ENCODE results near the gene PRELID3B. TPM values are rescaled to one million over a fixed set of nuclear protein-coding genes. Genes with fewer than 3 reads are reported as not detected.
"Not testable (repeated sequence)": the region's sequence is repeated elsewhere in the genome, so short reads cannot be mapped to it uniquely, and the experiment has no call there.

PRELID3B gene
- total RNA-seq, 1 donor from 2014 or later, result 52.8 TPM

- no peak for DNase-seq (ENCODE audit: low spot score, unreplicated experiment)
- Mint-ChIP-seq H3K27ac (no peak overlapping the region), H3K9me3 (ENCODE audit: low read depth) (no peaks in the 10 kb centered on the region), H3K27me3 (peaks cover 7% of the 10 kb centered on the region), H3K36me3 (ENCODE audit: insufficient read depth) (peaks cover 3% of the 10 kb centered on the region), H3K4me3 (ENCODE audit: low read depth) (no peak overlapping the region), H3K4me1 (ENCODE audit: low read depth) (peaks cover 15% of the 10 kb centered on the region)
- no peak for TF ChIP-seq CTCF (IDR thresholded peaks at IDR 0.05; ENCODE audit: unreplicated experiment)
These were observed 2.2 kb upstream of the PRELID3B start for GRCh38 chr20:59044796-59045195.

GRCh38 chr20:59044295-59044694, 1.7 kb upstream of the PRELID3B start:
- peaks cover 16% of the 10 kb centered on the region for H3K4me1 Mint-ChIP-seq (ENCODE audit: low read depth)
- no peak for DNase-seq (ENCODE audit: low spot score, unreplicated experiment)
- H3K27ac Mint-ChIP-seq, result no peak overlapping the region
- H3K4me3 Mint-ChIP-seq (ENCODE audit: low read depth), result no peak overlapping the region
- peaks cover 3% of the 10 kb centered on the region for H3K36me3 Mint-ChIP-seq (ENCODE audit: insufficient read depth)
- TF ChIP-seq CTCF (IDR thresholded peaks at IDR 0.05; ENCODE audit: unreplicated experiment), result no peak
- H3K9me3 Mint-ChIP-seq (ENCODE audit: low read depth), result no peaks in the 10 kb centered on the region
- H3K27me3 Mint-ChIP-seq, result peaks cover 7% of the 10 kb centered on the region

- Mint-ChIP-seq H3K36me3 (ENCODE audit: insufficient read depth) (peaks cover 3% of the 10 kb centered on the region), H3K9me3 (ENCODE audit: low read depth) (no peaks in the 10 kb centered on the region), H3K4me3 (ENCODE audit: low read depth) (peak overlapping the region; percentile 61), H3K27ac (no peak overlapping the region), H3K4me1 (ENCODE audit: low read depth) (peaks cover 16% of the 10 kb centered on the region), H3K27me3 (peaks cover 7% of the 10 kb centered on the region)
- no peak for DNase-seq (ENCODE audit: low spot score, unreplicated experiment)
- no peak for TF ChIP-seq CTCF (IDR thresholded peaks at IDR 0.05; ENCODE audit: unreplicated experiment)
These were observed 1.1 kb upstream of the PRELID3B start for GRCh38 chr20:59043698-59044097.

DNA sequence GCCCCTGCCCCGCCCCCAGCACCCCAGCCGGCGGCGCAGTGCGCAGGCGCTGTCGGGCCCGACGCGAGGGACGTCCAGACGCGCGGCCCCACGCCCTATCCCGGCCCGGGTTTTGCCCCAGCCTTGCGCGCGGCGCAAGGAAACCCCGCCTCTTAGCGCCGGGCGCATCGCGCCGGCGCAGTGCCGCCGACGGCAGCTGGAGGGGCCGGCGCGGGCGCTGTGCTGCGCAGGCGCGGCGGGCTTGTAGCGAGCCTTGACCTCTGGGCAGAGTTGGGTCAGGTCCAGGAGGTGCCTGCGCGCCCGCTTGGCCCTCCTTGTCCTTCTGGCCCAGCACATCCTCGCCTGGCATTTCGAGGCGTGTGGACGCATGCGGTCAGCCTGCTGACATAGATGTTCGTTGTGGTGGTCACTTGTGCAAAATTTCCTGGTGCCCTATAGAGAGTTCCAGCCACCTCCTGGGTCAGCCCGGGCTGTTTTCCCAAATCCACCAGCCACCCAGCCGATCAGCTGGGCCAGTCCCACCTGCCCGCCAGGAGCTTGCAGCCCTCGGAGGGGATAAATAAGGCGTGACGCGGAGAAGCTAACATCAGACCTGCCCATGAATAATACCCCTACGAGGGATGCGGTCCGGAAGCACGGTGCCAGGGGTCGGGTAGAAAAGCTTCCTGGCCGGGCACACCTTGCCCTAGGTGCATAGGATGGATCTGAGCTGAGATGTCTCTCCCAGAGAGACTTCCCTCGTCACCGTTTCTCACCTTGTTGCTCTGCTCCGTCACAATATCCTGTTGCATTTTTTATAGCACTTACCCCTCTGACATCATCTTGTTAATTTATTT, 428 bp upstream of the PRELID3B start:
- H3K9me3 Mint-ChIP-seq (ENCODE audit: low read depth), result no peaks in the 10 kb centered on the region
- peaks cover 16% of the 10 kb centered on the region for H3K4me1 Mint-ChIP-seq (ENCODE audit: low read depth)
- peak overlapping the region; percentile 91 for H3K4me3 Mint-ChIP-seq (ENCODE audit: low read depth)
- DNase-seq (ENCODE audit: low spot score, unreplicated experiment), result peak; percentile 88
- H3K36me3 Mint-ChIP-seq (ENCODE audit: insufficient read depth), result peaks cover 3% of the 10 kb centered on the region
- TF ChIP-seq CTCF (IDR thresholded peaks at IDR 0.05; ENCODE audit: unreplicated experiment), result no peak
- H3K27me3 Mint-ChIP-seq, result peaks cover 7% of the 10 kb centered on the region
- peak overlapping the region; percentile 97 for H3K27ac Mint-ChIP-seq

DNA sequence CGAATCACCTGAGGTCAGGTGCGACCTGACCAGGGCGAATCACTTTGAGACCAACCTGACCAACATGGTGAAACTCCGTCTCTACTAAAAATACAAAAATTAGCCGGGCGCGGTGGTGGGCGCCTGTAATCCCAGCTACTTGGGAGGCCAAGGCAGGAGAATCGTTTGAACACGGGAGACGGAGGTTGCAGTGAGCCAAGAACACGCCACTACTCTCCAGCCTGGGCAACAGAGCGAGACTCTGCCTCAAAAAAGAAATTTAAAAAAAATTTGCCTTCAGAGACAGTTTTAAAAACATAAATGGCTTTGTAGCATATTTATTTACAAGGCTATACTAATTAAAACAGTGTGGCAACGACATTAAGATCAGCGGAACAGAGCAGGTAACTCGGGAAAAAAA, 1.1 kb downstream of the PRELID3B start:
- H3K27me3 Mint-ChIP-seq, H3K27ac Mint-ChIP-seq: not testable (repeated sequence)
- peak overlapping the region; percentile 91 for H3K4me3 Mint-ChIP-seq (ENCODE audit: low read depth)

DNA sequence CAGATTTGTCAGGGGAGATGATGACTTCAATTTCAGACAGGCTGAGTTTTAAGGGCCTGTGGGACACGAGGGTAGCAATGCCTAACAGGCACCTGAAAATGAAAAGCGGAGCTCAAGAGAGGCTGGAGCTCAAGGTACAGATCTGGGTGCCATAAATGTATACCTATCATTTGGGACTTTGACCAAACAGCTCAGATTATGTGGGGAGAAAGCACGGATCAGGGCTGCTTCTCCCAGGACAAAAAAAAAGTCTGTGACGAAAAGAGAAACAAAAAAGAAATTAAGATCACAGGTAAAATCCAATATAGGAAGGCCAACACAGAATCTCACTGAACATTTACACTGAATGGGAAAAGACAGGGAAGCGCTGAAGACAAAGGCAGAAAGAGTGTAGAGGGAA, 1.9 kb downstream of the PRELID3B start:
- Mint-ChIP-seq H3K27me3 (no peaks in the 10 kb centered on the region), H3K9me3 (ENCODE audit: low read depth) (no peaks in the 10 kb centered on the region), H3K4me1 (ENCODE audit: low read depth) (peaks cover 16% of the 10 kb centered on the region), H3K4me3 (ENCODE audit: low read depth) (peak overlapping the region; percentile 91), H3K27ac (peak overlapping the region; percentile 14), H3K36me3 (ENCODE audit: insufficient read depth) (peaks cover 9% of the 10 kb centered on the region)
- TF ChIP-seq CTCF (IDR thresholded peaks at IDR 0.05; ENCODE audit: unreplicated experiment), result no peak
- no peak for DNase-seq (ENCODE audit: low spot score, unreplicated experiment)

More for the DNA sequence above, 1.1 kb downstream of the PRELID3B start:
- not testable (repeated sequence) for DNase-seq (ENCODE audit: low spot score, unreplicated experiment); H3K36me3 Mint-ChIP-seq (ENCODE audit: insufficient read depth); H3K9me3 Mint-ChIP-seq (ENCODE audit: low read depth)
- peaks cover 16% of the 10 kb centered on the region for H3K4me1 Mint-ChIP-seq (ENCODE audit: low read depth)

Data from progenitor cell of endocrine pancreas (in vitro differentiated cells).